T-helper 2 cell treated with Interferon-gamma antibody and Interleukin-4, amounts not matched to agents 100 ng/mL and 5 ng/mL, for 36 hours (primary cell): ENCODE measurements around the gene FAM227B. TPM values are rescaled to one million over a fixed set of nuclear protein-coding genes. Genes with fewer than 3 reads are reported as not detected.
"Not testable (repeated sequence)": the region's sequence is repeated elsewhere in the genome, so short reads cannot be mapped to it uniquely, and the experiment has no call there.

Experiments used
- intact Hi-C: fragments of 100-400 bp; cut with micrococcal nuclease; formaldehyde crosslinking; loops from one replicate; pipeline ENCODE4 v1.15.1; 2023
- total RNA-seq: library from RNA; stranded (reverse); gene quantifications from 2 replicates; pipeline ENCODE4 v1.2.3, GENCODE V29; 2022

FAM227B gene, protein sequence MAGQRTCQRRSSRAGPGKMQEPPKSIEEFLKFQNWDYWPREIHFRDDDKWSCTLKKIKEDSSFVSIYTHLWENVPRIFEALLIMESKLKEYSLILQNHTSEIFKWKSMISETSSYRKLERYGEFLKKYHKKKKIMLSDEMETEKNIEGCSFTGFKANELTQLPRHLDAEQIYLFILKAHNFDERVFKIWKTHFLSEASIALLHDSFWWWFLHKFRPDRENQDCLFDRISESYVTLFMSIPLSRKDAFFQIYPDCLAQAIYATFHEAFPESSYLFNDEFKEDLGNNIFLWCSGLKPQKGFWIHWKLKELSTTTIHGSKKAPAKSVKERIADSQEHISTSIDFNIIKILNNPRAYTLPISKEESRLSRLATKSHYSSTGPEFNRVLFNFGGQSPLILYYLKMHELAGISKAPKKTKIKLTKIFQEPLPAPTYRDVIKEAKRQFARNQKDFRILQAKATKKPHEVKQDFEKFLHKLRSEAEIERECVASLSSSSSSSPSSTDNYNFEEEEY
- 3.2 and 3.3 TPM in 2 replicates for total RNA-seq

DNA sequence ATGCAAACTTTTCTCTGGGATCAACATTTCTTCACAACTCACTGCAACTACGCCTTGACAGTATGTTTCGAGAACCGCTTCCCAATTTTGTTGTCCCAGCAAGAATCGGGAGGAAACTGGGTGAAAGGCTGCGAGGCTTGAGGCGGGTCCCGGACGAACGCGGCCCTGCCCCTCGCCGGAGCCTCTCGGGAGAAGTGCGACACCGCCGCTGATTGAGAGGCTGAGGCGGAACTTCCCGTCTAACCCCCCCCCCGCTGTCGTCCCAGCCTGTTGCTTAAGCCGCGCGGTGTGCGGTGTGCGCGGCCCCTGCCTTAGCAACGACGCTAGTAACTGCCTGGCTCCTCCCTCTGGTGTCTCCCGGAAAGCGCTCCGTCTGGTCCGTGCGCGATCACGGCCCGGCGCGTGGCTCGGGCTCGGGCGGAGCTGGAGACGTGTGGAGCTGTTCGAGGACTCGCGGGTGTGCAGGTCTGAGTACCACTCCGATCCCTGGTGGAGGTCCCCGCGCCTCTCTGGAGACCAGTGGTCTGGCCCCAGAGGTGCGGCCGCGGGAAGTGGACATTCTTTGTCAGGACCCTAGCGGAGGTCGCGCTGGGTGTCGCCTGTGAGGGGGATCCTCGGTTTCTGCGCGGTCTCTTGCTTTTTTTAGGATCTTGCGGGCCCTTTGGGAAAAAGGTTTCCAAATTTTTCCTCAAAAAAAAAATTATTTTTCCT, at the start of gene FAM227B, which contains the start of gene DTWD1:
TSS of gene FAM227B (minus strand) at position 161 of the 711 bp plus-strand sequence. CDS start 5,647 bp downstream, outside the sequence.
TSS of gene DTWD1 (plus strand) at position 391 of the 711 bp plus-strand sequence. CDS start 4,120 bp downstream, outside the sequence.
- intact Hi-C loops: loop anchor here (1.0 to 10.0 kb wide), 14 partner anchors 146 to 1284 kb away; partner anchors contain the start of genes AP4E1, CEP152, COPS2 and EID1

DNA sequence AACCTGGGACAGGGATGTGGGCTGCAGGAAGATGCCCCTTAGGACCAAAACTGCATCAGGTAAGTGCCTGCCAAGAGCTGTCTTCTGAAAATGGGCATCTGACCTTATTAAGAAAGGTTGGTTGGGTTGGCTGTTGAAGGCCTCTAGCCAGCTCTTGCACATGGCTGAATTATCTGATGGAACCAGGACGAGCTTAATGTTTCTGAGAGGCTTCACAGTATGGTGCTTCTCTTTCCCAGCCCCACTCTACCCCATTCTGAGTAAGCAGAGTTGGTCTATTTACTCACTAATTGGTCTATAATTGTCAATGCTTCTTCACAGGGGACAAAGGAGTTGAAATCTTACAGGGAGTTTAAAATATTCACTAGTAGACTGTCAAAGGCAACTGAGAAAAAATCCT, 48.7 kb upstream of the FAM227B start:
- intact Hi-C loops: no loop called here

DNA sequence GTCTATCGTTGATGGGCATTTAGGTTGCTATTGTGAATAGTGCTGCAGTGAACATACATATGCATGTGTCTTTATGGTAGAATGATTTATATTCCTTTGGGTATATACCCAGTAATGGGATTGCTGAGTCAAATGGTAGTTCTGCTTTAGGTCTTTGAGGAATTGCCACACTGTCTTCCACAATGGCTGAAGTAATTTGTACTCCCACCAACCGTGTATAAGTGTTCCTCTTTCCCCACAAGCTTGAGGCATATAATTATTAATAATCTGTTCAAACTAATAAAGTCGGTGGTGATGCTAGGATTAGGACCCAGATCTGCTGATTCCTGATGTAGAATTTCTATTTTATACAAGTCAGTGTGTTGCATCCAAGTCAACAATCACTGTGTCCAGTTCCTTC, 45.9 kb upstream of the FAM227B start:
- intact Hi-C loops: not testable (repeated sequence)

DNA sequence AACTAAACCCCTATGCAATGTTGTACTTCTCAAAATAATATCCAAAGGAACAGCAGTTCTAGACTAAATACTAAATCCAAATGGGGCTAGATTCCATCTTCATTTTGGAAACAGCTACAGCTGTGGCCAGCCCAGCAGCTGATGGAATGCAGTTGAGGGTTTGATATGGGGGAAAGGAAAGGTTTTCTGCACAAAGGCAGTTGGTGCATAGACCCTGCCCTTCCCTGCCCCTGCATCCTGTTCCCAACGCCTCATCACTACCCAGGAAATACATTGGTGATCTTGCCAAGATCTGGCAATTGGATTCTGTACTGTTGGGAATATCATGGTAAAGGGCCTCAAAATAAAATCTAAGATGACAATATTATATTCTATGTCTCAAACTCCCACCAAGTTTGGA, 44.1 kb upstream of the FAM227B start:
- intact Hi-C loops: no loop called here

DNA sequence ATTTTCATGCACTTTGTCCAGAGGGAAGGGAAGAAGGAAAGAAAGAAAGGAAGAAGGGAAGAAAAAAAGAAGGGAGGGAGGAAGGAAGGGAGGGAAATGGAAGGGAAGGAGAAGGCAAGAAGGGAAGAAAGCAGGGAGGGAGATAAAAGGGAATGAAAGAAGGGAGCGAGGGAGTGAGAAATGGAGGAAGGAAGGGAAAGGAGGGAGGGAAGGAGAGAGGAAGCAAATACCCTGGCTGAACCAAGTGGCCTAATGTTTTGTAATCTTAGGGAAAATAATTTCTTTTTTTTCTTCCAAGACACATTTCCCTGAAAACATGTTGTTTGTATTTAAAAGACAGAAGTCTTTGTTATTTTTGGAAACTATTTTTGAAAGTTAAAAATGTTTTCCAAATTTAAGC, 36.1 kb upstream of the FAM227B start:
- intact Hi-C loops: no loop called here

DNA sequence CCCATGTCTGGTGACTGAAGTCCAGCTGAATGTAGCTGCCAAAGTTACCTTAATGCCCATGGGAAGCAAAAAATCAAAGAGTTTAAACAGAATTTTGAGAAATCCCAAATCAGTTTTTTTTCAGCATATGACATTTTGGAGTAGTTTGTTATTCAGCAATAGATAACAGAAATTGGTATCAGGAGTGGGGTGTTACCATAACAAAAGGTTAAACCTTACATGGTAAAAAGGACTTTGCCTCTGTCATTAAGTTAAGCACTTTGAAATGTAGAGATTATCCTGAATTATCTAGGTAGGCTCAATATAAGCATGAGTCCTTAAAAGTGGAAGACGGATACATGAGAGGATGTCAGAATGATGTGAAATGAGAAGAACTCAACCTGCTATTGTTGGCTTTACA, 32.3 kb upstream of the FAM227B start:
- intact Hi-C loops: no loop called here

DNA sequence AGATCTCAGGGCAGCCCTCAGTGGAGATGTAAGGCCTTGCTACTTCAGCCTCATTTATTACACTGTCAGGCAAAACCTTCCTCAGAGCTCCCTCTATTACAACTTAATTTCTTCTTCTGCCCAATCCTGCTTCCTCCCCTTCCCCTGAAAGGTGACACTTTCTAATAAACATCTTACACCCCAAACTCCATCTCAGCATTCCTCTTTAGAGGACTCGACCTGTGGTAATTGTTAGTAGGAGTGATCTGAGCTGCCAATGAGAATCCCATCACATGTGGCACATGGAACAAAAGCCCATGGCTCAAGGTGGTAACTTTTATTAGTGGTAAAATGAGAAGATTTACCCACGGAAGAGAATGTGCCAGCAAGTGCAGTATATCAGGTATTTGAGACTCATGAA, 30.1 kb upstream of the FAM227B start:
- intact Hi-C loops: no loop called here

DNA sequence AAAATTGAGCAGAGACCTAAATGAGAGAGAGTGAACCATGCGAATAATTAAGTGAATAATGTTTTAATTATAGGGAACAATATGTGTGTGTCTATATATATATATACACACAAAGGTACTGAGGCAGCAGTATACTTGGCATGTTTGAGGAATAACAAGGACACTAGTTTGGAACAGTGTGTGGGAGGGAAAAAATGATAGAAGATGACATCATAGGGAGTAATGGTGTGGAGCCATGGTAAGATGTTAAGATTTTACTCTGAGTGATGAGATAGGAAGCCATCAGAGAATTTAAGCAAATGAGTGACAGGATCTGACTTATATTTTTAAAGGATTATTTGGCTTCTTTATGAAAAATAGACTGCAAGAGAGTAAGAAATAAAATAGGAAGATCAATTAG, 29.4 kb upstream of the FAM227B start:
- intact Hi-C loops: no loop called here

DNA sequence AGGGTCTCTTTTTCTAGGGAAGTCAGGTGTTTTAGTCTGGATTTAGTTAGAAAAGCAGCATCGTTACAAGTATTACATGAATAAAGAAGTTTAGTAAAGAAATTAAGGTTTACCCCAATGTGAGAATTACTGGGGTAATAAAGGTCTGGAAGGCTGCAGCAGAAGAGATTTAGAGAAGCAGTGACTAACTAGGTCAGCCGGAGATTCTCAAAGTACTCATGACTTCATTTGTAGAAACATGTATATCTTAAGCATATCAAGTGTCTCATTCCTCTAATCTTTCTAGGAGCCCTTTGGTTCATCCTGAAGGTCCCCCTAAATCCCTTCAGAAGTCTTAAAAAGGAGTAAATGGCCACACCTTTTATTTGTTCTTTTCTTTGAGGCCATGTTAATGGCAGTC, 26.3 kb upstream of the FAM227B start:
- intact Hi-C loops: no loop called here

DNA sequence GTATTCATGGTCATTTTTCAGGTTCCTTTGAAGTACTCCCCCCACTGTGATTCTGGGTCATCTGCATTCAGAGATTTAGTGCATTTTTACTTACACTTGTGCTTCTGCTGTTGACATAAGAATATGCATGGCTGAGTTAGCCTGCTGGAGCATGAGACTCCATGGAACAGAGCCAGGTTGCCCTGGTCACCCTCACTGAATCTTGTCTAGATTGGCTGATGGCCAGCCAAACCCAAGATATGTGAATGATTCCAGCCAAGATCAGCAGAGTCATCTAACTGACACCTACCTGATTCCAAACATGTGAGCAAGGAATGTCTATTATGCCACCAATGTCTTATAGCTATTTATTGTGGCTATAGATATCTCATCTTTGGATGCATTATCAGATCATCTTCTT, 25.3 kb upstream of the FAM227B start:
- intact Hi-C loops: no loop called here

DNA sequence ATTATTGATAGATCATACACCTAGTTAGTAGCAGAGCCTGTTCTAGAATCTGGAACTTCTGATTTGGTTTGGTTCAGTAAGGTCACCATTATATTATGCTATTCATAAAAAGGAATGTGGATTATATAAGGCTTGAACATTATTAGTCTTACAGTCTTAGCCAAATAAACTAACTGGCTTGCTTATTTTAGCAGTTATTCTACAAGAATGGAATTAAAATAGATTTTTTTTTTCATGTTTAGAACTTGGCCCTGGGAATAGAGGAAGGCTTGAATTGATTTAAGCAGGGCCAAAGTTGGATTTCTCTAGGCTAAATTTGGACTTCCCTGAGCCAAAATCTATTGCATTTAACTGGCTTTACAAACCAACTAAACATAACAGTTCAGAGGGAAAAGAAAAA, 24.7 kb upstream of the FAM227B start:
- intact Hi-C loops: no loop called here

DNA sequence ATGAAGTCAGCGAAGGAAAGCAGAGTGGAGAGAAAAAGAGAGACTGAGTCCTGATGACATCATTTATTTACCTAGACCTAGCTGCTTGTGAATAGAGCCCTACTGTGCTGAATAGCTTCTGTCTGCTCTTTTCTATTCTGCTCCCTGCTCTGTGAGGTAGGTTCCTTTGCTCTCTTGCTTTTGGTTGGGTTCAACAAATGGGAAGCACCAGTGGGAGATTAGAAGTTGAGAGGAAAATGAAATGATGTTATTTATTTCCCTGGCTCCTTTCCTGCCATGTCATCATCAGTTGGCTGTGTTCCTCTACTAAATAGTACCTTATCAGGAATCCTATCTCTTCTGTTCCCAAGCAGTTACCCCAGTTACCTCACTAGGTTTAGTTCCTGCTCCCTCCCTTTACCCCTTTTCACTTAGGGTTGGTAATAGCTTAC, 23.8 kb upstream of the FAM227B start:
- intact Hi-C loops: no loop called here

DNA sequence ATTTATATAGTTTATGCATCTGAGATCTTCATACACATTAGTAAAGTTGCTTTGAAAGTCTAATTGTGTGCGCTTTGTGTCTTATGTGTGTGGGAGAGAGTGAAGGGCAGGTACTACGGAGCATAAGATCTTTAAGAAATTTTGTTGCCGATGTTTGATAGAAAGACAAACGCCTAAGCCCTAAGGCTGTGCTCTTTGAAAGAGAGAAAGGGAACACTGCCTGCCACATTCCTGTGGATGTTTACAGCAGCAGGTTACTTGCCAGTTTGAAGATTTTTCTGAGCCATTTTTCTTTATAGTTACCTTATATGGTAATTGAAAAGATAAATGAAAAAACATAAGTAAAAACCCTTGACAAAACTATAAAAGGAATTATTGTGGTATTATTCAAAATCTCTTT, 17.2 kb upstream of the FAM227B start:
- intact Hi-C loops: no loop called here

DNA sequence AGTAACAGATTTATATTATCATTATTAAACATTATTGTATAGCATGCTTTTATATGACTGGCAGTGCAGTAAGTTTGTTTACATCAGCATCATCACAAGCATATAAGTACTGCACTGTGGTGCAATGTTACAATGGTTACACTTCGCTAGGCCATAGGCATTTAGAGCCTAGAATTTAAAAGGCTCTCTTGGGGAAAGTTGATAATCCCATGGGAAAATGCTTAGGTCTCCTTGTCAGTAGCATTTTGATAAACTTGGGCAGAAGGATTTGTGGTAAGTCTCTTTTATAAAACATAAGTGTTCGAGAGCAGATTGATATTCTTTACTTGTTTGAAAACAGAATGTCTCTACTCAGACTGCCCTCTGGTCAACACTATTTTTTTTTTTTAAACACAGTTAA, 7.8 kb upstream of the FAM227B start:
- intact Hi-C loops: loop anchor here (10.0 kb wide), 4 partner anchors 154 to 1276 kb away; partner anchors contain the start of gene AP4E1

DNA sequence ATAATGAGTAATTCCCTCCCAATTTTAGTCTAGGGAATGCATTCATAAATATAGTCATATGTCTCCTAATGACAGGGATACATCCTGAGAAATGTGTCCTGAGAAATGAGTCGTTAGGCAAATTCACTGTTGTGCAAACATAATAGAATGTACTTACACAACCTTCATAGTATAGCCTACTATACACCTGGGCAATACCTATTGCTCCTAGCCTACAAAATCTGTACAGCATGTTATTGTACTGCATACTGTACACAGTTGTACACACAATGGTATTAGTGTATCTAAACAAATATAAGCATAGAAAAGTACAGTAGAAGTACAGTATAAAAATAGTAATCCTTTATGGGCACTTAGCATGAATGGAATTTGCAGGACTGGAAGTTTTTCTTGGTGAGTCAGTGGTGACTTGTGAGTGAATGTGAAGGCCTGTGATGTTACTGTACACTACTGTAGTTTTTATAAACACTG, 6.8 kb upstream of the FAM227B start:
- intact Hi-C loops: loop anchor here (10.0 kb wide), 4 partner anchors 153 to 1277 kb away; partner anchors contain the start of gene AP4E1

DNA sequence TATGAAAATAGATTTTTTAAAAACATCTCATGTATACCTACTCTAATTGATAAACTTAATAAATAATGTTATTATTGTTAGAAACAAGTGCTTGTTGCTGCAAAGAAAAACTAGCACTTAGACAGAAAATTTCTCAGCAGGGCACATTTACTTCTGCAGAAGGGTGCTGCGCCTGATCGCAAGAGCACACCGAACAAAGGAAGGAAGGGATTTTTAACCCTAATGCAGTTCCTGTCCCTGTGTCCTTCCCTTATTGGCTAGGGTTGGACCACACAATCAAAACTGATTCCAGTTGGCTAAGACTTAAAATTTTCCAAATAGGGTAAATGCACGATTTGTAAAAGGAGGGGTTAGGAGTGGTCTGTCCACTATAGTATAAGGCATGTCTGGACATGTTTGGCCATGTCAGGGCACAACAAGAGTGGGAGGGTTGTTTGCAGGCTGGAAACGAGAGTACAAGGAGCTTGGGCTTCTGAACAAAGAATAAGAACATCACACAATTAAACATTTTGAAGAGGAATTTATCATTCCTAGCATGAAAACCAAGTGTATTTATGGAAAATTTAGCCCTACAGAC, 4.9 kb upstream of the FAM227B start:
- intact Hi-C loops: loop anchor here (10.0 kb wide), 4 partner anchors 151 to 1279 kb away; partner anchors contain the start of gene AP4E1

DNA sequence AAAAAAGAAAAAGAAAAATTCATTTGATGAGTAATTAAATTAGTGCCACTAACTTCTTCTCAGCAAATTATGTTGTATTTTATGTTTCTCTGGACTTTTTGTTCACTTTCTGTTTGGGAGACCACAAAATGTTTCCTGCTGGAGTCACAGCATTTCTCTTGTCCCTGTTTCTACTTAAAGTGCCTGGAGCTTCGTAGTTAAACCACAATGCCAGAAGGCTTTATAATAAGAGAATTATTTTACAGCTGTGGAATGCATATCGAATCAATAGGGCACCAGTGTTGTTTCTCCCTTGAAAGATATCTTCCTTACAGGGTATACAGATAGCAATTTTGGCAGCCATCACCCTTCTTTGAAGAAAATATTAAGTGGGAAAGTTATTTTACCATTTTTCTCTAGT, 3.4 kb upstream of the FAM227B start:
- intact Hi-C loops: loop anchor here (5.0 to 10.0 kb wide), 6 partner anchors 149 to 1281 kb away; partner anchors contain the start of gene AP4E1

DNA sequence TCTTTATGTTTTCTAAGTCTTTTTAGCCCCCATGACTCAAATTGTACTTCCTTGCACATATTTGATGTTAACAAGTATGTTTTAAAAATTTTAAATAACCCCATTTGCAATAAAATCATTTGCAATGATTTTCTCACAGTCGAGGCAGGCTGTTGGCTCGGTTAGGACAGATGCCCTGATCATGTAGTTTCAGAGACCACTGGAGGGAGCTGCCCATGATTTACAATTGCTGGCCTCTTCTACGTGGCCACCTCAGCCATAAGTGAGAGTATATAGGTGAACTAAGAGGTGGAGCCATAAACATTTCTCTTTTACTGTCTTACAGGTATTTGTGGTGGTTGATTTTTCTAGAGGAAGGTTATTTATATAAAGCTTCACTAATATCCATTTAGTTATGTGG, 1.9 kb upstream of the FAM227B start:
- intact Hi-C loops: loop anchor here (5.0 to 10.0 kb wide), 6 partner anchors 148 to 1282 kb away; partner anchors contain the start of gene AP4E1

DNA sequence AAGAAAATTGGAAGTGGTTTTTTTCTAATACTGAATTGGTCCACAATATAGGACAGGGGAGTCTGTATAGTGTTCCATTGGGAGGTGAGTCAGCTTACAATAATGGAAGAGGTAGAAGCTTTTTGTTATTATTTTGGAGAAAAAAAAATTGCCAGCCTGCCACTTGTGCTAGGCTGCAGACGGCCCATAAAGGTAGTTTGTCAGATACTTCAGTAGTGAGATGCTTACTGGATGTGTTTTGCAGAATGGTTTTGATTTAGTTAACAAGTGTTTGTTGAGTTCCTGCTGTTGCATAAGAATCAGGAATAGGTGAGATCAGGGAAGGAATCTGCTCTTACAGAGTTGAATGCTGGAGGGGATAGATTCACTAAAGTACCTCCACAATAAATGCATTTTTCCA, 1.3 kb upstream of the FAM227B start:
- intact Hi-C loops: loop anchor here (2.0 to 10.0 kb wide), 9 partner anchors 147 to 1283 kb away; partner anchors contain the start of genes AP4E1, GABPB1, GALK2 and SECISBP2L

DNA sequence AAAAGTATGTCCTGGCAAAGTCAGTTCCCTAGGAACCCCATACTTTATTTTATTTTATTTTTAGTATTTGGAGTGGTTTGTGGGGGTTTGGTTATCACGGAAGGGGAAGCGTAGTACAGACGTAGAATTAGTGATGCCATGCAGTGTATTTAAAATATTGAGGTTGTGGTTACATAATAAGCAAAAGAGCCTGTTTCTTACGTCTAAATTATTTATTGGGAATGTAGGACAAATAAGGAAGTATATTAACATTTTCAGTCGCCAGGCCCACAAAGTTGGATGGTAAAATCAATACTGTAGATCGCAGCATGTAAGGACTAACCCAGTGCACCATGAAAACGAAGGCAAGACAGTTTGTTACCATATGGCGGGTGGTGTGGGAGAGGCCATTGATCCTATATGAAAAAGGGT, 788 bp upstream of the FAM227B start:
- intact Hi-C loops: loop anchor here (2.0 to 10.0 kb wide), 9 partner anchors 147 to 1283 kb away; partner anchors contain the start of genes AP4E1, GABPB1, GALK2 and SECISBP2L

DNA sequence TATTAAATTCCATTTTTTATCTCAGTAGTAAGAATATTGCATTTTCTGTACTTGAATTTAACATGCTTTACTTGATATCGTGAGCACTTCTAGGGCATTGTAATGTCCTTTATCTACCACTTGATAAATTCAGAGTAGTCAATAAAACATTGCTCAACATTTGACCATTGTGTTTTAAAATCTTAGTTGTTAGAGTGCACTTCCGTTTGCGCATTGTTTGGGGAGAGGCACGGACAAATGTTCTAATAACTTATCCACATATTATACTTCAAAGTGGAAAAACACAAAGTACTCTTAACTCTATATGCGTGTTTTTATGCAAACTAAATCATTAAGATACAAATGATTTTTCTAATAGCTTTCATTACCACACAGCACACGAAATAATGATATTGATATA, 419 bp downstream of the FAM227B start:
- intact Hi-C loops: loop anchor here (1.0 to 10.0 kb wide), 14 partner anchors 145 to 1285 kb away; partner anchors contain the start of genes AP4E1, CEP152, COPS2 and EID1
